Stomach (tissue), 4 donors: ENCODE measurements around the gene ADGRL3.

Experiments used
- EP300 ChIP-seq: sonication (generic); formaldehyde crosslinking; IDR thresholded peaks from one replicate; pipeline ENCODE4 v1.6.1; 2017; ENCODE audit warnings: antibody characterized with exemption
- POLR2A ChIP-seq, 4 donors: fragments of 450-650 bp; IDR thresholded peaks; one replicate each; pipeline ENCODE4 v1.6.1; 2016; ENCODE audit warnings: antibody characterized with exemption in 4 of 4, control low read depth in 2 of 4, mild to moderate bottlenecking in 1 of 4, moderate library complexity in 1 of 4
- POLR2AphosphoS5 ChIP-seq, 3 donors: sonication (generic); formaldehyde crosslinking; IDR thresholded peaks; one replicate each; pipeline ENCODE4 v1.6.1; 2016; ENCODE audit warnings: antibody characterized with exemption in 3 of 3
- TF ChIP-seq, protein P1 (sequence below), 7 experiments: fragments of 450-650 bp in 4 of 7; fragments of 200-600 bp in 3 of 7; sonication (generic) in 3 of 7; IDR thresholded peaks; one replicate each; pipeline ENCODE4 v1.5.1; 2016 to 2019; ENCODE audit warnings: antibody characterized with exemption in 7 of 7, control low read depth in 2 of 7, mild to moderate bottlenecking in 1 of 7

DNA sequence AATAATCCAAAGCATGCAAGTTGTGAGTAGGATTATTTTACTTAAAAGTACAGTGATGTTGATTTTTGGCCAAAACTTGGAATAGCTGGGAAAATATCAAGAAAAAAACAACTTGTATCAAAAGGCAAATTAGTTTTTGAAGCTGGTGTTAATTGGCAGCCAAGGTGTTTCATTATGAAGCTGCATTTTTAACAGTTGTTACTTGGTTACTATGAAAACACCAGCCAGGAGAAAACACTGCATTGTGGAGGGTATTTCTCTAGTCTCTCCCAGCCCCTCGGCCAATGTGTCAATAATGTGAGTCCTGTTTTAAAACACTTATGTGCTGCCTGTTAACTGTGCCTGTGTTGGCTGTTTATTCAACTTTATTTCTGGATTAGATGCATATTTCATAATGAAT is 733.4 kb downstream of the ADGRL3 start:
- TF ChIP-seq, protein P1, sequence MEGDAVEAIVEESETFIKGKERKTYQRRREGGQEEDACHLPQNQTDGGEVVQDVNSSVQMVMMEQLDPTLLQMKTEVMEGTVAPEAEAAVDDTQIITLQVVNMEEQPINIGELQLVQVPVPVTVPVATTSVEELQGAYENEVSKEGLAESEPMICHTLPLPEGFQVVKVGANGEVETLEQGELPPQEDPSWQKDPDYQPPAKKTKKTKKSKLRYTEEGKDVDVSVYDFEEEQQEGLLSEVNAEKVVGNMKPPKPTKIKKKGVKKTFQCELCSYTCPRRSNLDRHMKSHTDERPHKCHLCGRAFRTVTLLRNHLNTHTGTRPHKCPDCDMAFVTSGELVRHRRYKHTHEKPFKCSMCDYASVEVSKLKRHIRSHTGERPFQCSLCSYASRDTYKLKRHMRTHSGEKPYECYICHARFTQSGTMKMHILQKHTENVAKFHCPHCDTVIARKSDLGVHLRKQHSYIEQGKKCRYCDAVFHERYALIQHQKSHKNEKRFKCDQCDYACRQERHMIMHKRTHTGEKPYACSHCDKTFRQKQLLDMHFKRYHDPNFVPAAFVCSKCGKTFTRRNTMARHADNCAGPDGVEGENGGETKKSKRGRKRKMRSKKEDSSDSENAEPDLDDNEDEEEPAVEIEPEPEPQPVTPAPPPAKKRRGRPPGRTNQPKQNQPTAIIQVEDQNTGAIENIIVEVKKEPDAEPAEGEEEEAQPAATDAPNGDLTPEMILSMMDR (IDR thresholded peaks at IDR 0.05): no peak
- TF ChIP-seq POLR2AphosphoS5 (IDR thresholded peaks at IDR 0.05): no peak
- no peak for TF ChIP-seq POLR2A (IDR thresholded peaks at IDR 0.05)
- no peak for TF ChIP-seq EP300
